Mesenchymal stem cell (in vitro differentiated cells and primary cell): ENCODE results near the gene ADGRL3.
A peak's percentile ranks its signal among the peaks of the same experiment; 100 is the strongest.
"Not testable (repeated sequence)": the region's sequence is repeated elsewhere in the genome, so short reads cannot be mapped to it uniquely, and the experiment has no call there.

Source experiments
- DNase-seq: peaks from one replicate; pipeline ENCODE4 v3.0.0-alpha.2; 2013
- H2AFZ ChIP-seq: one replicate; pipeline ENCODE4 v1.6.1; 2013; ENCODE audit warnings: low read depth, mild to moderate bottlenecking, control low read depth, inconsistent platforms, low read length, moderate library complexity
- H2AK5ac ChIP-seq: 2 replicates; pipeline ENCODE4 v1.6.1; 2013; ENCODE audit warnings: low read length, moderate library complexity, mild to moderate bottlenecking, inconsistent platforms; ENCODE audit not compliant: severe bottlenecking
- H2BK120ac ChIP-seq: one replicate; pipeline ENCODE4 v1.6.1; 2013; ENCODE audit warnings: low read depth, mild to moderate bottlenecking, inconsistent platforms, low read length, moderate library complexity
- H2BK12ac ChIP-seq, 2 experiments: one replicate each; pipeline ENCODE4 v1.6.1; 2013; ENCODE audit warnings: inconsistent platforms in 2 of 2, low read length in 2 of 2, mild to moderate bottlenecking in 2 of 2, moderate library complexity in 2 of 2, control low read depth in 1 of 2
- H2BK15ac ChIP-seq: one replicate; pipeline ENCODE4 v1.6.1; 2013; ENCODE audit warnings: mild to moderate bottlenecking, low read depth, inconsistent platforms; ENCODE audit not compliant: poor library complexity, severe bottlenecking
- H2BK5ac ChIP-seq: 2 replicates; pipeline ENCODE4 v1.6.1; 2013; ENCODE audit warnings: low read depth, mild to moderate bottlenecking, low read length, control low read depth, inconsistent platforms; ENCODE audit not compliant: poor library complexity, severe bottlenecking
- H3K14ac ChIP-seq, 2 experiments: one replicate each; pipeline ENCODE4 v1.6.1; 2013; ENCODE audit warnings: inconsistent platforms in 2 of 2, low read length in 2 of 2, control low read depth in 1 of 2, mild to moderate bottlenecking in 1 of 2, moderate library complexity in 1 of 2
- H3K18ac ChIP-seq, 2 experiments: one replicate each; pipeline ENCODE4 v1.6.1; 2013; ENCODE audit warnings: inconsistent platforms in 2 of 2, low read length in 2 of 2, control low read depth in 1 of 2, low read depth in 1 of 2, mild to moderate bottlenecking in 1 of 2
- H3K23ac ChIP-seq, 2 experiments: one replicate each; pipeline ENCODE4 v1.6.1; 2013; ENCODE audit warnings: inconsistent platforms in 2 of 2, low read length in 2 of 2, mild to moderate bottlenecking in 2 of 2, moderate library complexity in 2 of 2, control low read depth in 1 of 2
- H3K27ac ChIP-seq: 2 replicates; pipeline ENCODE4 v1.5.1; 2013; ENCODE audit warnings: mild to moderate bottlenecking, moderate library complexity, low read length, control low read depth, inconsistent platforms; ENCODE audit not compliant: poor library complexity, severe bottlenecking
- H3K27me3 ChIP-seq, 2 experiments: 2 replicates each; pipeline versions ENCODE4 v1.6.1 to v1.7.0; 2013; ENCODE audit warnings: low read length in 2 of 2, mild to moderate bottlenecking in 2 of 2, moderate library complexity in 2 of 2, control low read depth in 1 of 2, inconsistent platforms in 1 of 2; ENCODE audit not compliant: control insufficient read depth in 1 of 2, insufficient read depth in 1 of 2
- H3K36me3 ChIP-seq, 2 experiments: 2 replicates each; pipeline versions ENCODE4 v1.6.1 to v1.7.0; 2013; ENCODE audit warnings: low read length in 2 of 2, control low read depth in 1 of 2, inconsistent platforms in 1 of 2, low read depth in 1 of 2, mild to moderate bottlenecking in 1 of 2; ENCODE audit not compliant: insufficient read depth in 2 of 2, control insufficient read depth in 1 of 2
- H3K4ac ChIP-seq, 2 experiments: one replicate each; pipeline ENCODE4 v1.6.1; 2013; ENCODE audit warnings: inconsistent platforms in 2 of 2, low read length in 2 of 2, mild to moderate bottlenecking in 2 of 2, moderate library complexity in 2 of 2, control low read depth in 1 of 2, low read depth in 1 of 2
- H3K4me1 ChIP-seq: 2 replicates; pipeline ENCODE4 v1.6.1; 2013; ENCODE audit warnings: low read depth, low read length, control low read depth; ENCODE audit not compliant: control insufficient read depth, insufficient read depth
- H3K4me2 ChIP-seq: 2 replicates; pipeline ENCODE4 v1.6.1; 2013; ENCODE audit warnings: low read length, mild to moderate bottlenecking, inconsistent platforms; ENCODE audit not compliant: poor library complexity, severe bottlenecking
- H3K4me3 ChIP-seq, 2 experiments: 2 replicates each; pipeline versions ENCODE4 v1.5.1 to v1.7.0; 2013; ENCODE audit warnings: low read length in 2 of 2, mild to moderate bottlenecking in 2 of 2, control low read depth in 1 of 2, low read depth in 1 of 2; ENCODE audit not compliant: insufficient read depth in 1 of 2
- H3K79me1 ChIP-seq: replicated peaks from 2 replicates; pipeline ENCODE4 v1.6.1; 2013; ENCODE audit warnings: mild to moderate bottlenecking, control low read depth, low read length, inconsistent platforms; ENCODE audit not compliant: poor library complexity, severe bottlenecking
- H3K9ac ChIP-seq: 2 replicates; pipeline ENCODE4 v1.7.0; 2013; ENCODE audit warnings: mild to moderate bottlenecking, low read length, moderate library complexity
- H3K9me3 ChIP-seq: 2 replicates; pipeline ENCODE4 v1.7.0; 2013; ENCODE audit warnings: mild to moderate bottlenecking, low read length; ENCODE audit not compliant: control insufficient read depth
- H4K8ac ChIP-seq: one replicate; pipeline ENCODE4 v1.6.1; 2013; ENCODE audit warnings: inconsistent platforms, mild to moderate bottlenecking, low read length, moderate library complexity
- H4K91ac ChIP-seq: one replicate; pipeline ENCODE4 v1.6.1; 2013; ENCODE audit warnings: mild to moderate bottlenecking, low read length, inconsistent platforms
- WGBS: methylation state at CpG from one replicate; pipeline ENCODE4 v1.1.7; 2013; ENCODE audit warnings: mixed read lengths; 5-methylcytosine and 5-hydroxymethylcytosine counted together

The ADGRL3 gene

GRCh38 chr4:61638591-61638990 lies 438.5 kb downstream of the ADGRL3 start:
- no peaks in the 10 kb centered on the region for H3K79me1 ChIP-seq
- DNase-seq: peak; percentile 86
- no peak overlapping the region for H3K14ac ChIP-seq
- H3K9me3 ChIP-seq: no peaks in the 10 kb centered on the region
- no peak overlapping the region for H4K91ac ChIP-seq
- no peak overlapping the region for H2BK5ac ChIP-seq
- H3K4me1 ChIP-seq: no peaks in the 10 kb centered on the region
- no peak overlapping the region for H4K8ac ChIP-seq
- no peak overlapping the region for H3K4ac ChIP-seq
- no peak overlapping the region for H3K9ac ChIP-seq
- no peaks in the 10 kb centered on the region for H3K36me3 ChIP-seq
- no peak overlapping the region for H2BK120ac ChIP-seq
- no peak overlapping the region for H2AFZ ChIP-seq
- H2AK5ac ChIP-seq: no peak overlapping the region
- H2BK12ac ChIP-seq: no peak overlapping the region
- H3K27ac ChIP-seq: no peak overlapping the region
- no peaks in the 10 kb centered on the region for H3K27me3 ChIP-seq
- no peak overlapping the region for H3K23ac ChIP-seq
- peak overlapping the region in 1 of 2 experiments; percentile 46 for H3K18ac ChIP-seq
- H3K4me3 ChIP-seq: no peak overlapping the region
- no CpG with 5 or more reads among the region's 1 CpG for WGBS
- no peak overlapping the region for H3K4me2 ChIP-seq
- H2BK15ac ChIP-seq: no peak overlapping the region

DNA sequence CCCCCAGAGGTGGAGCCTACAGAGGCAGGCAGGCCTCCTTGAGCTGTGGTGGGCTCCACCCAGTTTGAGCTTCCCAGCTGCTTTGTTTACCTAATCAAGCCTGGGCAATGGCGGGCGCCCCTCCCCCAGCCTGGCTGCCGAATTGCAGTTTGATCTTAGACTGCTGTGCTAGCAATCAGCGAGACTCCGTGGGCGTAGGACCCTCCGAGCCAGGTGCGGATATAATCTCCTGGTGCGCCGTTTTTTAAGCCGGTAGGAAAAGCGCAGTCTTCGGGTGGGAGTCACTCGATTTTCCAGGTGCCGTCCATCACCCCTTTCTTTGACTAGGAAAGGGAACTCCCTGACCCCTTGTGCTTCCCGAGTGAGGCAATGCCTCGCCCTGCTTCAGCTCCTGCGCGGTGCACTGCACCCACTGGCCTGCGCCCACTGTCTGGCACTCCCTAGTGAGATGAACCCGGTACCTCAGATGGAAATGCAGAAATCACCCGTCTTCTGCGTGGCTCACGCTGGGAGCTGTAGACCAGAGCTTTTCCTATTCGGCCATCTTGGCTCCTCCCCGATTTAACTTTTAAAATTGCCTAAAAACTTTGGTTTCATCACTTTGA lies 446.7 kb downstream of the ADGRL3 start:
- not testable (repeated sequence) for H2BK12ac ChIP-seq, H3K9me3 ChIP-seq, H3K18ac ChIP-seq, H3K4me3 ChIP-seq, H3K4me1 ChIP-seq, H2AK5ac ChIP-seq, H3K27me3 ChIP-seq, DNase-seq, H2AFZ ChIP-seq, H3K4ac ChIP-seq, H3K79me1 ChIP-seq, H3K23ac ChIP-seq, H3K14ac ChIP-seq, H3K36me3 ChIP-seq, H3K9ac ChIP-seq, H2BK5ac ChIP-seq, H3K27ac ChIP-seq, H2BK120ac ChIP-seq, H4K8ac ChIP-seq, H4K91ac ChIP-seq, H3K4me2 ChIP-seq, H2BK15ac ChIP-seq
- WGBS: 93% methylated on average over 26 of the region's 26 CpGs

- no peak overlapping the region for H3K18ac ChIP-seq
Measured at GRCh38 chr4:61648264-61648663, 448.1 kb downstream of the ADGRL3 start.

DNA sequence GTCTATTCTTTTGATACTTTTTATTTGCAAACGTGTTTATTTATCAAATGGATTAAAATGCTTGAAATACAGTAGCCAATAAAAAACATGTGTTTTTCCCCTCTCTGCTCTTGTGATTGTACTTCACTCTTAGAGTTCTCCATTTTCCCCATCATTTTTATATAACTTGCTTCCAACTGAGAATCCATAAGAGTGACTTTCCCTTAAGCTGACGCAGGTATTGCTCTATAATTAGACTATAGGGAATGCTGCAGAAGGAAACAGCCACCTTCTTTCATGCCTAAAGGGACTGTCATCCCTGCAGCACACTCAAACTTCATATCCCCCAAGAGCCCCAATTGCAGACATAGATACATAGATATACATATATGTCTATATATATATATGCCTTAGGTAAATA lies 456.9 kb downstream of the ADGRL3 start:
- H2BK15ac ChIP-seq: no peak overlapping the region
- no peak overlapping the region for H2BK12ac ChIP-seq
- no peak for DNase-seq
- no peak overlapping the region for H2BK120ac ChIP-seq
- H3K23ac ChIP-seq: no peak overlapping the region
- no peaks in the 10 kb centered on the region for H3K36me3 ChIP-seq
- H2AK5ac ChIP-seq: no peak overlapping the region
- H4K91ac ChIP-seq: no peak overlapping the region
- H3K18ac ChIP-seq: no peak overlapping the region
- no peak overlapping the region for H3K27ac ChIP-seq
- no peaks in the 10 kb centered on the region for H3K79me1 ChIP-seq
- no peak overlapping the region for H3K4me2 ChIP-seq
- no peak overlapping the region for H2AFZ ChIP-seq
- H3K14ac ChIP-seq: no peak overlapping the region
- no peak overlapping the region for H3K4me3 ChIP-seq
- no peaks in the 10 kb centered on the region for H3K4me1 ChIP-seq
- no peaks in the 10 kb centered on the region for H3K27me3 ChIP-seq
- H3K9ac ChIP-seq: no peak overlapping the region
- 100% methylated on average over 1 of the region's 2 CpGs for WGBS
- H3K4ac ChIP-seq: no peak overlapping the region
- no peak overlapping the region for H4K8ac ChIP-seq
- H3K9me3 ChIP-seq: no peaks in the 10 kb centered on the region
- no peak overlapping the region for H2BK5ac ChIP-seq

More at GRCh38 chr4:61648264-61648663, 448.1 kb downstream of the ADGRL3 start:
- Histone ChIP-seq H2BK120ac (no peak overlapping the region), H3K36me3 (no peaks in the 10 kb centered on the region), H2BK15ac (no peak overlapping the region), H3K4me2 (no peak overlapping the region), H3K27ac (no peak overlapping the region), H3K4me3 (no peak overlapping the region), H3K79me1 (no peaks in the 10 kb centered on the region), H3K14ac (no peak overlapping the region), H3K27me3 (no peaks in the 10 kb centered on the region), H3K9ac (no peak overlapping the region), H3K23ac (no peak overlapping the region), H2BK12ac (no peak overlapping the region), H2AFZ (no peak overlapping the region), H2BK5ac (no peak overlapping the region), H3K4ac (no peak overlapping the region), H3K9me3 (no peaks in the 10 kb centered on the region), H4K8ac (no peak overlapping the region), H4K91ac (no peak overlapping the region), H2AK5ac (no peak overlapping the region), H3K4me1 (no peaks in the 10 kb centered on the region)
- no peak for DNase-seq
- WGBS: no CpG with 5 or more reads among the region's 1 CpG
